ENCODE data around the gene AHCYL2.

Gene AHCYL2

DNA sequence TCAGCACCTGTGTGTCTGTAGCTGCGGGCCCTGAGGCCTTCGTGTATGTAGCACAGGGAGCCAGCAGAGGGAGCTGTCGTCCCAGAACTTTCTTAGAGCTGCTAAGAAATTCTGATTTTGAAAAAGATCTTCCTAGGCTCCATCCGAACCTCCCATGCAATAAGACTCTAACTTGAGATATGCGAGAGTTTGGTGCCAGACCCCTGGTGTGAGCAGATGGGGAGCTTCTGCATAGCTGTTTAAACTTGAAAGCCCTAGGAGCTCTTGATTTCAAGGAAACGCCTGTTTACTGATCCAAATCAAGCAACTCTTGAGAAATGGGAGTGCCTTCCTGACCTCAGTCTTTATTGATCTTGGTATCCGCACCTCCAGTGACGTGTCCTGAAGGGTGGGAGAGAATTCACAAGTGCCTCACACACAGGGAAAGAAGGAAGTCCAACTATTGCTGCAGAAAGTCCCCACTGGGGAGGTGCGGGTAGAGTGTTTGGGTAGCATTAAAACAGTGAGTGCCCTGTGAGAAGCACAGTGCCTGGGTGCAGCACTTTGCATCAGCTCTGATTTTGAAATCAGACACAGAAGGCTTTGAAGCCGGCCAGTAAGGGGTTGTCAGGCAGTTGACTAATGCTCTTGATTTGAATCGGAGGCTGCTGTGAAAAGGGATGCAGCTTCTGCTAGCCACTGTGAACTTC is 143.0 kb downstream of the AHCYL2 start:
- no peak for TF ChIP-seq GATA3 (IDR thresholded peaks at IDR 0.05; ENCODE audit: low read depth, low read length)
- TF ChIP-seq GATA2 (IDR thresholded peaks at IDR 0.05; ENCODE audit: low read depth, low read length), result no peak

DNA sequence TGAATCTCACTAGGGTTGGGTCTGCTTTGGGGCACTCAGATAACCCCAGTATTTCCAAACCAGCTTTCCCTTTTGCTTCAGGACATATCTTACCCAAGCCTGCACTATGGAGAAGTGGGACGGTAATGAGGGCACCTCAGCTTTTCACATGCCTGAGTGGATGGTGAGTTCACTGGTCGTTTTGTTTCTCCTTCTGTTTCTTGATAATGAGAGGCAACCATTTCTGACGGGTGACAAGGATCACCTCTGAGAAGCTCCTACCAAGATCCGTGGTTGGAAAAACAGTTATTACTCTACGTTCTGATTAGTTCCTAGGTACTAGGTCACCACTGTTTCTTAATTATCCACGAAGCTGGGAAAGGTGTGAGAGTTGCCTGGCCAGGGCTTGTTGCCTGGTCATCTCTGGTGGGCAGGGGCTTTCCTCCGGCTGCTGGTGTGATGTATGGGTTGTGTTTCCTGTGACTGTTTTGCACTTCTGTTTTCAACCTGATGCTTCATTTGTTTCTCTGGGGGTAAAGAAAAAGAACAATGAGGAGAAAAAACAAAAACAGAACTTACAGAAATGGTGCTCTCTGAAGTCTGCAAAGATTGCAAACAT is 143.7 kb downstream of the AHCYL2 start:
- TF ChIP-seq GATA2 (IDR thresholded peaks at IDR 0.05; ENCODE audit: low read depth, low read length) (no peak), GATA3 (IDR thresholded peaks at IDR 0.05; ENCODE audit: low read depth, low read length) (no peak)

- no peak for TF ChIP-seq GATA3 (IDR thresholded peaks at IDR 0.05; ENCODE audit: low read depth, low read length)
- TF ChIP-seq GATA2 (IDR thresholded peaks at IDR 0.05; ENCODE audit: low read depth, low read length), result no peak
These were observed 146.0 kb downstream of the AHCYL2 start for GRCh38 chr7:129370812-129371211.

GRCh38 chr7:129371487-129371886 is 146.7 kb downstream of the AHCYL2 start:
- TF ChIP-seq GATA3 (IDR thresholded peaks at IDR 0.05; ENCODE audit: low read depth, low read length) (no peak), GATA2 (IDR thresholded peaks at IDR 0.05; ENCODE audit: low read depth, low read length) (no peak)

DNA sequence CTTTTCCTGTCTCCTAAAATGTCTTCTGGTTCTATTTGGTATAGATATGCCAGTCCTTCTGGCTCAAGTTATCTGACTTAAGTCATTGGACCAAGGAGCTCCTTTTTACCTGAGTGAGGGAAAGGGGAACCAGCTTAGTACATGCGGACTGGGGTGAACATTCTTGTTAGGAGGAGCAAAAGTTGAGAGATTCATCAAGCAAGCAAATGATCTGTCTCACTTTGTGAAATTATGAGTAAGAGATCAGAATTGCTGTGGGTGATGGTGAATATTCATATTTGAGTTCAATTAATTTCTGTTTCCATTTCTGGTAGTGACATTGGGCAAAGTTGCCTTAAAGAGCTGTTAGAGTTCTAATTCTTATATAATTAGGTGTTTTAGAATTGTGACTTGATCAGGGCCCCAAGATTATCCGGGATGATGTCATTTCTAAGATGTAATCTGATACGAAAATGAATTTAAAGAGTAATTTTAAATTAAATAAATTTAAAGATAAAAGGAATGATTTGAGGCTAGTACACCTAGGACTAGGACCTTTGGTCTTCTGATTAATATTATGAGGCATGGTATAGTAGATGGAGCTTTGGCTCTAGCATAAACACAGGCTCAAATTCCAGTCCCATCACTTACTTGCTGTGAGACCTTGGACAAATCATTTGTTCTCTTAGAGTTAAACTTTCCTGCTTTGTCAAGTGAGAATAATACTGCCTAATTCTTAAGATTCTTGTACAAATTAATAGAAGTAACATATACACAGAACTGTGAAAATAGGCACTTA is 149.0 kb downstream of the AHCYL2 start:
- TF ChIP-seq GATA3 (IDR thresholded peaks at IDR 0.05; ENCODE audit: low read depth, low read length) (no peak), GATA2 (IDR thresholded peaks at IDR 0.05; ENCODE audit: low read depth, low read length) (no peak)

DNA sequence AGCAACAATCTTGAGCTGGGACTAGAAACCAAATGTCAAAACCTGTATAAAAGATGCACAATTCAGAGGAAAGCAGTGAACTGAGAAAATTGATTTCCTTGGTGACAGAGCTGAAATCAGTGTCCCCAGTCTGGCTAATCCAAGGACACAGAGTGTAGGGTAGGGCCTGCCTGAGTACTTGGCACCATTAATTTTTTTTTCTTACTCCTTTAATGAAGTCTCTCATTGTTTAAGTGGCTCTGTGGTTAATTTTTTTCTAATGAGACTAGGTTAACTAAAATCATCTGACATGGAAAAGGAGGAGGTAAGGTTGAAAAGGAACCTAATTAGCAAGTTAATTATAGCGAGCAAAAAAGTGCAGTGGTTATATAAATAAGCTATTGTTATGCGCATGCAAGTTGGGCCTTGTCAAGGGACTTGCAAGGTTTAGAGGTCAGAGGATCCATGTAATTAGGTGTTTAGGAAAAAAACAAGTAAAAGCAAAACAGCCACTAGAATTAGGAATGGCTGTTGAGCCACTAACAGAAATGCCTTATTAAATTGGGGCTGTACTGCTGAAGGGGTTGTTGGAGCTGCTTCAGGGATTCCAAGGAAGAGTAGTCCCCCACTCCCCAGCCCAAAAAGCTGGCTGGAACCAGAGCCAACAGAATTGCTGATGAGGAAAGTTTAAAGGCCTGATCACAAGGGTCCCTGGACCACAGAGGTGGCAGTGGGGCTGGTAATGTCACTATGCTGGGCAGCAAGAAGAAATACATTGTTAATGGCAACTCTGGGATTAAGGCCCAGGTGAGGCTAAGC is 150.5 kb downstream of the AHCYL2 start:
- no peak for TF ChIP-seq GATA2 (IDR thresholded peaks at IDR 0.05; ENCODE audit: low read depth, low read length)
- TF ChIP-seq GATA3 (IDR thresholded peaks at IDR 0.05; ENCODE audit: low read depth, low read length), result no peak

- TF ChIP-seq GATA2 (IDR thresholded peaks at IDR 0.05; ENCODE audit: low read depth, low read length), result no peak
- TF ChIP-seq GATA3 (IDR thresholded peaks at IDR 0.05; ENCODE audit: low read depth, low read length), result no peak
These were observed 151.4 kb downstream of the AHCYL2 start for GRCh38 chr7:129376076-129376777.

DNA sequence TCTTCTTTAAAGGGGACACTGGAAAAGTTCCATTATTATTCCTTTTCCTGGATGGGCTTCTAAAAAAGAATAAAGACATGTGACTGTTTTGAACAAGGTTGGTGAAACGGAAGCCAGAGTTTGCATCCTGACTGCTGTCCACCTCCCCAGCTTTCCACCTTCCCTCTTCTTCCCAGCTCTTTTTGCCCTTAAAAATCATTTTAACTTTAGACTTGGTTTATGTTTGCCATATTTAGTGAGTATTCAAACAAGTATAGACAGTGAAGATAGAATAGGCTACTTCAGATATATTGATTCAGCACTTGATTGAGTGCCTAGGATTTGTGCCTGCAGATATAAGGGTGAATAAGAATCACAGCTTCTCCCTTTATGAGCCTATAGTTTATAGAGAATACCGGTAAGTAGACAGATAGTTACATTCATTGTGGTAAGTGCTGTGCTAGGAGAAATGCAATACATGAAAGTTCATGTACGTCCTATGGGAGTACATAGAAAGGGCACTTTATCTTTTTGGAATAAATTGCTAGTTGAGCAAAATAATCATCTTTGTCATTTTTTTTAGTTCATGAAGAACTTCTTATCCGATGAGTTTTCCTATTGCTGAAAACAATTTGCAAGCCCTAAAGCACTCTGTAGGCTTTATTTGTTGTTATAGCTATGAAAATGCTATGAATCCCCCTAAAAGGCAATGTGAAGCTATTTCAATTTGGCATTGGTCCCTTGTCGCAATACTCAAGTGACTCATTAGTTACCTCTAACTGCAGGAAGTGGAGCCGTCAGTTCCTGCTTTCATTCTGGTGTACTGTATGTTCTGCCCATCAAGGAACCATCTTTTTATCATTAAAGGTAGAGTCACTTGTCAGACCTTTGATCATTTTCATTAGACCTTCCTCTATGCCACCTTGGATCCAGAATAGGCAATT is 152.2 kb downstream of the AHCYL2 start:
- TF ChIP-seq GATA2 (IDR thresholded peaks at IDR 0.05; ENCODE audit: low read depth, low read length) (no peak), GATA3 (IDR thresholded peaks at IDR 0.05; ENCODE audit: low read depth, low read length) (no peak)

DNA sequence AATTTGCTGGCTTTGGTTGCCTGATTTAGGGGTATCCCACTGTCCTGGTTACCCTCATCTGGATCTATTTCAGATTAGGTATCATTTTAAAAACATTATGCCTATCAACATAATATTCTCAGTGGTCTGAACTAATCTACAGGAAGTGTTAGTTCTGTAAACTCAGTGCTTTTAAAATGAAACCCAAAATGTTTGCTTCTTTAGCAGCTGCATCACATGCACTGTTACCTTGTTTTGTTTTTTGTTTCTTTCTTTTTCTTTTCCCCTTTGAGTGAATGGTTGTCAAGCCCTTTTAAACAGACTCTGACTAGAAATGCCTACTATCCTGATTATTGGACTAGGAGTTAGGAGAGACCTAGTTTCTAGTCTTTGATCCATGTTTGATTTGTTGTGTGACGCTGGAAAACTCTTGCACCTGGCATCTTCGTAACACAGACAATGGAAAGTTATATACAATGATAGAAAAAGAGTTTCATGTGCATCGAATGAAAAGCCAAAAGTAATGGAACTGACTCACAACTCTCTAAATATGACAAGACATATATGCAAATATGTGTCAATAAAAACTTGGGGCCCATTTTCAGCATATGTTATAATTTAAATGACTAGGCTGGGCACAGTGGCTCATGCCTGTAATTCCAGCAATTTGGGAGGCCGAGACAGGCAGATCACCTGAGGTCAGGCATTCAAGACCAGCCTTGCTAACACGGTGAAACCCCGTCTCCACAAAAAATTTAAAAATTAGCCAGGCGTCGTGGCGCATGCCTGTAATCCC is 157.1 kb downstream of the AHCYL2 start:
- TF ChIP-seq GATA3 (IDR thresholded peaks at IDR 0.05; ENCODE audit: low read depth, low read length) (no peak), GATA2 (IDR thresholded peaks at IDR 0.05; ENCODE audit: low read depth, low read length) (no peak)

- no peak for TF ChIP-seq GATA3 (IDR thresholded peaks at IDR 0.05; ENCODE audit: low read depth, low read length)
- no peak for TF ChIP-seq GATA2 (IDR thresholded peaks at IDR 0.05; ENCODE audit: low read depth, low read length)
These were observed 158.8 kb downstream of the AHCYL2 start for GRCh38 chr7:129383542-129384132.

GRCh38 chr7:129385116-129385515 is 160.3 kb downstream of the AHCYL2 start:
- no peak for TF ChIP-seq GATA3 (IDR thresholded peaks at IDR 0.05; ENCODE audit: low read depth, low read length)
- TF ChIP-seq GATA2 (IDR thresholded peaks at IDR 0.05; ENCODE audit: low read depth, low read length), result no peak
